HepG2 (cell line): Measurements from ENCODE around the gene NUP62. TPM values are rescaled to one million over a fixed set of nuclear protein-coding genes. Genes with fewer than 3 reads are reported as not detected.

Source experiments
- ATAC-seq: fragments of 200-7000 bp; cut with Tn5 transposase; 3 replicates; pipeline ENCODE4 v1.9.1; 2020; ENCODE audit warnings: mild to moderate bottlenecking, moderate library complexity
- BruUV-seq: library from RNA; stranded (reverse); fragments of 400-500 nt; replicated peaks from 2 replicates; lab custom pipeline; 2021; lab: Mats Ljungman, UMichigan
- CTCF ChIA-PET: fragments of 300-600 bp; formaldehyde crosslinking; extraction: SDS; loops from one replicate; lab custom pipeline; 2021; ENCODE audit warnings: low total read pairs, inconsistent platforms, low intra/inter-chr PET ratio; lab: Yijun Ruan, JAX
- POLR2A ChIA-PET: fragments of 350-600 bp; sonication (Branson Sonifier 250); formaldehyde crosslinking; loops from one replicate; lab custom pipeline; 2020; ENCODE audit warnings: antibody characterized with exemption, inconsistent platforms; lab: Yijun Ruan, JAX
- DNase-seq: peaks from one replicate; pipeline ENCODE4 v3.0.0-alpha.2; 2015; ENCODE audit warnings: low spot score
- FAIRE-seq: peaks from 3 replicates; lab custom pipeline; 2011; peaks lifted over from hg19 to GRCh38; lab: Jason Lieb, UNC
- H2AFZ ChIP-seq: one replicate; pipeline ENCODE4 v1.6.1; 2011; ENCODE audit warnings: low read length, inconsistent platforms
- H3K27ac ChIP-seq: fragments of 300-600 bp; 3 replicates; pipeline ENCODE4 v1.8.0; 2011; ENCODE audit warnings: mixed run types, mild to moderate bottlenecking, mixed read lengths, low read length, inconsistent platforms; ENCODE audit not compliant: insufficient read depth; ENCODE audit errors: extremely low read length
- H3K27me3 ChIP-seq, 2 experiments: fragments of 200-600 bp in 1 of 2; 2 replicates in 1 of 2; 3 replicates in 1 of 2; pipeline versions ENCODE4 v1.6.0 to v1.8.0; 2011; ENCODE audit warnings: low read length in 2 of 2, mild to moderate bottlenecking in 2 of 2, moderate library complexity in 2 of 2, inconsistent platforms in 1 of 2; ENCODE audit not compliant: insufficient read depth in 2 of 2, control insufficient read depth in 1 of 2
- H3K36me3 ChIP-seq, 2 experiments: fragments of 200-600 bp in 1 of 2; replicated peaks in 1 of 2; 2 replicates in 1 of 2; 3 replicates in 1 of 2; pipeline versions ENCODE4 v1.5.1 to v1.8.0; 2011; ENCODE audit warnings: low read length in 2 of 2, inconsistent platforms in 1 of 2; ENCODE audit not compliant: insufficient read depth in 2 of 2, control insufficient read depth in 1 of 2
- H3K4me1 ChIP-seq: 2 replicates; pipeline ENCODE4 v1.5.1; 2012; ENCODE audit warnings: low read length, inconsistent platforms; ENCODE audit not compliant: insufficient read depth
- H3K4me2 ChIP-seq: 2 replicates; pipeline ENCODE4 v1.6.0; 2011; ENCODE audit warnings: low read depth, low read length, inconsistent platforms
- H3K4me3 ChIP-seq, 3 experiments: fragments of 200-600 bp in 1 of 3; sonication (generic), shearing (Covaris generic) in 1 of 3; replicated peaks in 1 of 3; 2 replicates each; pipeline ENCODE4 v1.5.1; 2011 to 2016; ENCODE audit warnings: low read length in 3 of 3, inconsistent platforms in 2 of 3, low read depth in 2 of 3, mild to moderate bottlenecking in 2 of 3, control low read depth in 1 of 3, mixed read lengths in 1 of 3; ENCODE audit not compliant: insufficient read depth in 1 of 3
- H3K79me2 ChIP-seq: one replicate; pipeline ENCODE4 v1.6.1; 2011; ENCODE audit warnings: low read length, inconsistent platforms; ENCODE audit not compliant: insufficient read depth
- H3K9ac ChIP-seq: 2 replicates; pipeline ENCODE4 v1.6.0; 2011; ENCODE audit warnings: mild to moderate bottlenecking, low read depth, low read length, inconsistent platforms; ENCODE audit not compliant: insufficient read depth
- H3K9me3 ChIP-seq: 2 replicates; pipeline ENCODE4 v1.5.1; 2012; ENCODE audit warnings: mild to moderate bottlenecking, low read length
- H4K20me1 ChIP-seq: 2 replicates; pipeline ENCODE4 v1.6.0; 2011; ENCODE audit warnings: inconsistent platforms, mild to moderate bottlenecking, low read length, moderate library complexity; ENCODE audit not compliant: insufficient read depth
- FOXO1 ChIP-seq: sonication (generic); formaldehyde crosslinking; IDR thresholded peaks from 2 replicates; pipeline ENCODE4 v1.4.0; 2020; ENCODE audit warnings: missing genetic modification reagents
- GATAD2A ChIP-seq: IDR thresholded peaks from 2 replicates; pipeline ENCODE4 v1.6.1; 2016
- HOXA5 ChIP-seq: sonication (generic); formaldehyde crosslinking; IDR thresholded peaks from 2 replicates; pipeline ENCODE4 v1.4.0; 2020; ENCODE audit warnings: missing genetic modification reagents
- JUNB ChIP-seq: sonication (generic); formaldehyde crosslinking; IDR thresholded peaks from 2 replicates; pipeline ENCODE4 v1.8.0; 2022; ENCODE audit warnings: missing genetic modification reagents, mild to moderate bottlenecking, borderline replicate concordance
- KLF11 ChIP-seq: IDR thresholded peaks from 2 replicates; pipeline ENCODE4 v1.6.1; 2016; ENCODE audit warnings: missing compliant biosample characterization
- MTERF4 ChIP-seq: sonication (generic); formaldehyde crosslinking; IDR thresholded peaks from 2 replicates; pipeline ENCODE4 v1.8.0; 2023; ENCODE audit warnings: mild to moderate bottlenecking, missing genetic modification reagents
- RFXAP ChIP-seq: sonication (generic); formaldehyde crosslinking; IDR thresholded peaks from 2 replicates; pipeline ENCODE4 v1.4.0; 2020; ENCODE audit warnings: missing genetic modification reagents, borderline replicate concordance
- RXRB ChIP-seq: IDR thresholded peaks from 2 replicates; pipeline ENCODE4 v1.6.1; 2016; ENCODE audit warnings: borderline replicate concordance, missing genetic modification reagents, missing compliant biosample characterization
- SRSF4 ChIP-seq: fragments of 200-400 bp; formaldehyde crosslinking; IDR thresholded peaks from one replicate; pipeline ENCODE4 v1.6.1; 2018; ENCODE audit warnings: mild to moderate bottlenecking, low read depth, low read length, moderate library complexity; ENCODE audit not compliant: poor library complexity, severe bottlenecking
- ZNF101 ChIP-seq: sonication (generic); formaldehyde crosslinking; IDR thresholded peaks from 2 replicates; pipeline ENCODE4 v1.4.0; 2020; ENCODE audit warnings: mild to moderate bottlenecking, low read depth, missing genetic modification reagents, borderline replicate concordance
- ZNF552 ChIP-seq: sonication (generic); formaldehyde crosslinking; IDR thresholded peaks from 2 replicates; pipeline ENCODE4 v1.9.0; 2022; ENCODE audit warnings: missing genetic modification reagents, mild to moderate bottlenecking, borderline replicate concordance
- WGBS: methylation state at CpG from one replicate; pipeline ENCODE4 v1.1.6; 2017; ENCODE audit warnings: low lambda C conversion rate; 5-methylcytosine and 5-hydroxymethylcytosine counted together
- in situ Hi-C: cut with HindIII; loops from 2 replicates; pipeline ENCODE4 v1.10.0; 2017; ENCODE audit warnings: low pct_unique_long_range_greater_than_20kb; ENCODE audit not compliant: extremely low pct_ligation_motif_present
- intact Hi-C: fragments of 100-400 bp; cut with micrococcal nuclease; formaldehyde crosslinking; loops from one replicate; pipeline ENCODE4 v1.10.0; 2022; ENCODE audit not compliant: unreplicated experiment
- polyA plus RNA-seq, 8 experiments: library from polyadenylated mRNA; depleted of rRNA in 3 of 8; stranded (reverse) in 7 of 8; unstranded in 1 of 8; fragments of >200 nt; fragmentation: Illumina TruSeq in 4 of 8; extraction: Trizol in 4 of 8; gene quantifications; 2 replicates each; pipeline versions ENCODE4 v1.2.1 to v1.2.3, GENCODE V29; 2011 to 2016; ENCODE audit warnings: low read depth in 4 of 8, missing spikeins in 1 of 8, mixed read lengths in 1 of 8; ENCODE audit not compliant: insufficient read depth in 1 of 8
- total RNA-seq, 5 experiments: library from RNA; depleted of rRNA; stranded (reverse); fragments of >200 nt; fragmentation: Illumina TruSeq; extraction: Trizol; gene quantifications; 2 replicates each; pipeline ENCODE4 v1.2.3, GENCODE V29; 2016; ENCODE audit warnings: low read depth in 1 of 5
- TF ChIP-seq, protein P1 (sequence below), 2 experiments: sonication (generic) in 1 of 2; formaldehyde crosslinking in 1 of 2; IDR thresholded peaks; 2 replicates each; pipeline versions ENCODE4 v1.5.1 to v1.6.1; 2011 to 2020; ENCODE audit warnings: borderline replicate concordance in 1 of 2, low read depth in 1 of 2, low read length in 1 of 2, mild to moderate bottlenecking in 1 of 2, missing genetic modification reagents in 1 of 2, moderate library complexity in 1 of 2
- TF ChIP-seq, protein P2 (sequence below): sonication (generic); formaldehyde crosslinking; conservative IDR thresholded peaks from 2 replicates; pipeline ENCODE4 v1.4.0; 2020; ENCODE audit warnings: missing genetic modification reagents
- TF ChIP-seq, protein P3 (sequence below): IDR thresholded peaks from 2 replicates; pipeline ENCODE4 v1.4.0; 2020; ENCODE audit warnings: mild to moderate bottlenecking, missing genetic modification reagents
- TF ChIP-seq, protein P4 (sequence below): IDR thresholded peaks from 2 replicates; pipeline ENCODE4 v1.6.1; 2016; ENCODE audit warnings: control low read depth

Gene NUP62
- total and polyA plus RNA-seq, 2 of the 13 experiments (the other 11 are each of a cell fraction or from before 2014, with no cell fraction given), result 16.5 to 41.5 TPM

DNA sequence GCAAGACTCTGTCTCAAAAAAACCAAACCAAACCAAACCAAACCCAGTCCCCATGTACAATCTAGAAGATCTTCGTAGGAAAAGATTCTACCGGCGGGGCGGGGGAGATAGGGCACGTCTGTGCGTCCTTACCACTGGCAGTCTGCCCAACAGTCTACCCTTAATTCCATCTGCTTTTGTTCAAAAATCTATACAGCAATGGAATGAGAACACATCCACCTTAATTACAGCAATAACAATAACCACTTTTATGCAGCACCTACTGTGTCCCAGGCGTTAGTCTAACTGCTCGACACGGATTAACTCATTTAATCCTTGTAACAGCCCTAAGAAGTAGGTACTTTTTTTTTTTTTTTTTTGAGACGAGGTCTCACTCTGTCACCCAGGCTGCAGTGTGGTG is 2.8 kb downstream of the NUP62 start (continued):
- TF ChIP-seq, protein P1, sequence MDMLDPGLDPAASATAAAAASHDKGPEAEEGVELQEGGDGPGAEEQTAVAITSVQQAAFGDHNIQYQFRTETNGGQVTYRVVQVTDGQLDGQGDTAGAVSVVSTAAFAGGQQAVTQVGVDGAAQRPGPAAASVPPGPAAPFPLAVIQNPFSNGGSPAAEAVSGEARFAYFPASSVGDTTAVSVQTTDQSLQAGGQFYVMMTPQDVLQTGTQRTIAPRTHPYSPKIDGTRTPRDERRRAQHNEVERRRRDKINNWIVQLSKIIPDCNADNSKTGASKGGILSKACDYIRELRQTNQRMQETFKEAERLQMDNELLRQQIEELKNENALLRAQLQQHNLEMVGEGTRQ (IDR thresholded peaks at IDR 0.05; ENCODE audit: low read depth, low read length), result no peak
- TF ChIP-seq, protein P1 (CRISPR knock-in tag; IDR thresholded peaks at IDR 0.05; ENCODE audit: borderline replicate concordance), result no peak
- no peak for TF ChIP-seq RFXAP (CRISPR knock-in tag)
- no peak for TF ChIP-seq FOXO1 (CRISPR knock-in tag)
- no peak for TF ChIP-seq GATAD2A (CRISPR knock-in tag)
- TF ChIP-seq ZNF552 (CRISPR knock-in tag), result no peak
- TF ChIP-seq KLF11, result no peak
- TF ChIP-seq, protein P2, sequence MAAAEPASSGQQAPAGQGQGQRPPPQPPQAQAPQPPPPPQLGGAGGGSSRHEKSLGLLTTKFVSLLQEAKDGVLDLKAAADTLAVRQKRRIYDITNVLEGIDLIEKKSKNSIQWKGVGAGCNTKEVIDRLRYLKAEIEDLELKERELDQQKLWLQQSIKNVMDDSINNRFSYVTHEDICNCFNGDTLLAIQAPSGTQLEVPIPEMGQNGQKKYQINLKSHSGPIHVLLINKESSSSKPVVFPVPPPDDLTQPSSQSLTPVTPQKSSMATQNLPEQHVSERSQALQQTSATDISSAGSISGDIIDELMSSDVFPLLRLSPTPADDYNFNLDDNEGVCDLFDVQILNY, result no peak
- no peak for TF ChIP-seq SRSF4
- TF ChIP-seq JUNB (CRISPR knock-in tag), result no peak
- TF ChIP-seq HOXA5 (CRISPR knock-in tag), result no peak
- no peak for TF ChIP-seq RXRB

DNA sequence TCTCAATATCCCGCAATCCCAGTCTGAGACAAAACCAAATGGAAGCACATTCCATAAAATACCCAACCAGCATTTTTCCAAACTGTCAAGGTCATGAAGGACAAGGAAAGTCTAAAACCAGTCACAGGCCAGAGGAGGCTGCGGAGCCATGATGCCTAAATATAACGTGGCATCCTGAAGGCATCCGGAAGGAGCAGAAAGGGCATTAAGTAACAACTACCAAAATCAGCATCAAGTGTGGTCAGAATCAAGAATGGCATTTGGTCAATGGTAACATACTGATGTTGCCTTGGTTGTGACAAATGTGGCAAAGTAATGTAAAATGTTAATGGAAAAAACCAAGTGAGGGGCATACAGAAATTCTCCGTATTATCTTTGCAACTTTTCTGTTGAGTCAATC is 3.8 kb downstream of the NUP62 start:
- Histone ChIP-seq H2AFZ (no peak overlapping the region), H3K27ac (no peak overlapping the region), H3K79me2 (peaks cover 64% of the 10 kb centered on the region), H3K9me3 (no peaks in the 10 kb centered on the region), H3K4me1 (peaks cover 27% of the 10 kb centered on the region), H3K4me3 (no peak overlapping the region), H3K36me3 (peaks cover 14 to 44% of the 10 kb centered on the region in 2 experiments; a peak in 4 of 5 replicates), H3K4me2 (0 out of 2 replicates have a peak overlapping the region, but pooled peaks have one; percentile 1), H3K9ac (no peak overlapping the region), H4K20me1 (peaks cover 2% of the 10 kb centered on the region; the same call in 1 of the 2 replicates), H3K27me3 (no peaks in the 10 kb centered on the region; a peak in 1 of 5 replicates)
- WGBS, result 91% methylated on average over 5 of the region's 5 CpGs
- CTCF ChIA-PET, result no interaction called here
- ATAC-seq, result no peak
- BruUV-seq, result no TSS peak
- in situ Hi-C loops, result no loop called here
- intact Hi-C loops, result no loop called here
- FAIRE-seq, result no peak
- no peak for DNase-seq
- POLR2A ChIA-PET, result no interaction called here
- no peak for TF ChIP-seq MTERF4
- TF ChIP-seq, protein P3, sequence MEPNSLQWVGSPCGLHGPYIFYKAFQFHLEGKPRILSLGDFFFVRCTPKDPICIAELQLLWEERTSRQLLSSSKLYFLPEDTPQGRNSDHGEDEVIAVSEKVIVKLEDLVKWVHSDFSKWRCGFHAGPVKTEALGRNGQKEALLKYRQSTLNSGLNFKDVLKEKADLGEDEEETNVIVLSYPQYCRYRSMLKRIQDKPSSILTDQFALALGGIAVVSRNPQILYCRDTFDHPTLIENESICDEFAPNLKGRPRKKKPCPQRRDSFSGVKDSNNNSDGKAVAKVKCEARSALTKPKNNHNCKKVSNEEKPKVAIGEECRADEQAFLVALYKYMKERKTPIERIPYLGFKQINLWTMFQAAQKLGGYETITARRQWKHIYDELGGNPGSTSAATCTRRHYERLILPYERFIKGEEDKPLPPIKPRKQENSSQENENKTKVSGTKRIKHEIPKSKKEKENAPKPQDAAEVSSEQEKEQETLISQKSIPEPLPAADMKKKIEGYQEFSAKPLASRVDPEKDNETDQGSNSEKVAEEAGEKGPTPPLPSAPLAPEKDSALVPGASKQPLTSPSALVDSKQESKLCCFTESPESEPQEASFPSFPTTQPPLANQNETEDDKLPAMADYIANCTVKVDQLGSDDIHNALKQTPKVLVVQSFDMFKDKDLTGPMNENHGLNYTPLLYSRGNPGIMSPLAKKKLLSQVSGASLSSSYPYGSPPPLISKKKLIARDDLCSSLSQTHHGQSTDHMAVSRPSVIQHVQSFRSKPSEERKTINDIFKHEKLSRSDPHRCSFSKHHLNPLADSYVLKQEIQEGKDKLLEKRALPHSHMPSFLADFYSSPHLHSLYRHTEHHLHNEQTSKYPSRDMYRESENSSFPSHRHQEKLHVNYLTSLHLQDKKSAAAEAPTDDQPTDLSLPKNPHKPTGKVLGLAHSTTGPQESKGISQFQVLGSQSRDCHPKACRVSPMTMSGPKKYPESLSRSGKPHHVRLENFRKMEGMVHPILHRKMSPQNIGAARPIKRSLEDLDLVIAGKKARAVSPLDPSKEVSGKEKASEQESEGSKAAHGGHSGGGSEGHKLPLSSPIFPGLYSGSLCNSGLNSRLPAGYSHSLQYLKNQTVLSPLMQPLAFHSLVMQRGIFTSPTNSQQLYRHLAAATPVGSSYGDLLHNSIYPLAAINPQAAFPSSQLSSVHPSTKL (CRISPR knock-in tag), result no peak
- TF ChIP-seq, protein P4, sequence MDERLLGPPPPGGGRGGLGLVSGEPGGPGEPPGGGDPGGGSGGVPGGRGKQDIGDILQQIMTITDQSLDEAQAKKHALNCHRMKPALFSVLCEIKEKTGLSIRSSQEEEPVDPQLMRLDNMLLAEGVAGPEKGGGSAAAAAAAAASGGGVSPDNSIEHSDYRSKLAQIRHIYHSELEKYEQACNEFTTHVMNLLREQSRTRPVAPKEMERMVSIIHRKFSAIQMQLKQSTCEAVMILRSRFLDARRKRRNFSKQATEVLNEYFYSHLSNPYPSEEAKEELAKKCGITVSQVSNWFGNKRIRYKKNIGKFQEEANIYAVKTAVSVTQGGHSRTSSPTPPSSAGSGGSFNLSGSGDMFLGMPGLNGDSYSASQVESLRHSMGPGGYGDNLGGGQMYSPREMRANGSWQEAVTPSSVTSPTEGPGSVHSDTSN, result no peak
- no peak for TF ChIP-seq ZNF101 (CRISPR knock-in tag)
